ENCODE results near the gene ZMIZ1.
A peak's percentile ranks its signal among the peaks of the same experiment; 100 is the strongest.

DNA sequence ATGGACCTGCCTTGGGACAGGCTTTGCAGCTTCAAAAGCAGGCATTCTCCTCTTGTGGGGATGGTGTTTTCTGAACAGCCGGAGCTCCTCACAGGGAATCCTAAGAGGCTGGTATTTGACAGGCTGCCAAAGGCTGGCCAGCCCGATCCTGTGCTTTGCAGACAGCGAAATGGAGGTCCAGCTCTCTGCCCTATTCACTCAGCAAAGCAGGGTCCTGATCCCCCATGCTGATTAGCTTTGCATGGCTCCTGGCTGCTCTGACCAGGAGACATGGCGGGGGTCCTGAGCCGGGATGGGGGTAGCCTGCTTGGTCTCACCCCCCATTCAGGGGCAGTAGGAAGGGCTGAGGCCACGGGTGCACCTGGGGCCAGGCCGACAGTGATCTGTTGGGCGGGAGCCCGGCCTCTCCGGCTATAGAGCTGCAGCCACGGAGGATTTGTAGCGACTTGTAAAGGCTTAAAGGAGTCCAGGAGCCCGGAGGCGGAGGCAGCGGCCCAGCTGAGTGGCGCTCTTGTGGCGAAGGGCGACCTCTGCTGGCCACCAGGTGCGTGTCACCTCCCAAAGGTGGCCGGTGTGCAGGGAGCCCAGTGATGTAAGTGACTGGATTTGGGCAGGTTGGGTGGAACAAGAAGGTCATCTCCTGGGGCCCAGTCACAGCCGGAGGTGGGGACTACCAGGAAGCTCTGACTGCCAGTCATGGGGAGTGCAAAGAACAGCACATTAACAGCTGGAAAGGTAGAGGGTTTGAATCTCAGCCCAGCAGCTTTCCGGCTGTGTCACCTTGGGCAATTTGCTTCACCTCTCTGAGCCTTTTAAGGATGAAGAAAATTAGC is 126.5 kb downstream of the ZMIZ1 start:
- TF ChIP-seq POLR2AphosphoS5 (IDR thresholded peaks at IDR 0.05), result peak in 2 of 3 donors; percentile 60 to 79
- TF ChIP-seq, protein P1, sequence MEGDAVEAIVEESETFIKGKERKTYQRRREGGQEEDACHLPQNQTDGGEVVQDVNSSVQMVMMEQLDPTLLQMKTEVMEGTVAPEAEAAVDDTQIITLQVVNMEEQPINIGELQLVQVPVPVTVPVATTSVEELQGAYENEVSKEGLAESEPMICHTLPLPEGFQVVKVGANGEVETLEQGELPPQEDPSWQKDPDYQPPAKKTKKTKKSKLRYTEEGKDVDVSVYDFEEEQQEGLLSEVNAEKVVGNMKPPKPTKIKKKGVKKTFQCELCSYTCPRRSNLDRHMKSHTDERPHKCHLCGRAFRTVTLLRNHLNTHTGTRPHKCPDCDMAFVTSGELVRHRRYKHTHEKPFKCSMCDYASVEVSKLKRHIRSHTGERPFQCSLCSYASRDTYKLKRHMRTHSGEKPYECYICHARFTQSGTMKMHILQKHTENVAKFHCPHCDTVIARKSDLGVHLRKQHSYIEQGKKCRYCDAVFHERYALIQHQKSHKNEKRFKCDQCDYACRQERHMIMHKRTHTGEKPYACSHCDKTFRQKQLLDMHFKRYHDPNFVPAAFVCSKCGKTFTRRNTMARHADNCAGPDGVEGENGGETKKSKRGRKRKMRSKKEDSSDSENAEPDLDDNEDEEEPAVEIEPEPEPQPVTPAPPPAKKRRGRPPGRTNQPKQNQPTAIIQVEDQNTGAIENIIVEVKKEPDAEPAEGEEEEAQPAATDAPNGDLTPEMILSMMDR (IDR thresholded peaks at IDR 0.05), result peak; percentile 81 to 84

Measured in suprapubic skin (tissue), 3 donors.